ENCODE results near the gene PRR33. TPM values are rescaled to one million over a fixed set of nuclear protein-coding genes. Genes with fewer than 3 reads are reported as not detected.
A peak's percentile ranks its signal among the peaks of the same experiment; 100 is the strongest.
"Not testable (repeated sequence)": the region's sequence is repeated elsewhere in the genome, so short reads cannot be mapped to it uniquely, and the experiment has no call there.

PRR33 gene
- total RNA-seq, 4 donors from 2014 or later, result not detected

DNA sequence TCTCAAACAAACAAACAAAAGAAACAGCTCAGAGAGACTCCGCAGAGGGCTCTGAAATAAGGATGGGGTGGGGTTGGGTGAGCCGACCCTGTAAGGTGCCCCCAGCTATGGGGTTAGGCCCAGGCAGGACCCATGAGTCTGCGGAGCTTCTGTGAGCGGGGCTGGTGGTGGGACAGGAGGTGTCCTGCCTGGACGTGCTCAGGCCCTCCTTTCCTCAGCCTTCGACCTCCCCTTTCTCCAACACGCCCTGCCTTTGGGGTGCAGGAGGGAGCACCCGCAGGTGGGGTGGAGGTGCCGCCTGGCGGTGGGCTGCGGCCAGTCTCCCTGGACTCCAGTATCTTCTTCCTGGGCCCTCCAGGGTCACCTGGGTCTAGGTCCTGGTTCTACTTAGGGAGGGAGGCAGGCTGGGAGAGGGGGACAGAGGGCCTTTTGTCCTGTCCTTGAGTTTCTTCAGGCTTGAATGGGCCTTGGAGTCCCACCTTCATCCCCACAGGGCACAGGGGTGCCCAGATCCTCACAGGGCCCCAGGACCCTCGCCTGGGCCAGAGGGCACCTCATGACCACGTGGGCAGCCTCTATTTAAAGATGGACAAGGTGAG is 12.3 kb downstream of the PRR33 start:
- ATAC-seq, result no peak
- Histone ChIP-seq H3K4me3 (no peak overlapping the region), H3K4me1 (peaks cover 0 to 83% (median 56%) of the 10 kb centered on the region in 3 donors), H3K36me3 (peaks cover 0 to 4% of the 10 kb centered on the region in 2 donors), H3K27me3 (no peaks in the 10 kb centered on the region), H3K9me3 (no peaks in the 10 kb centered on the region), H3K27ac (peak overlapping the region in 3 of 4 donors; percentile 79 to 88 (median 81))
- 83% methylated on average over 2 of the region's 13 CpGs; no CpG with 5 or more reads in 1 of the 2 donors for WGBS, 2 donors (ENCODE audit: low coverage in 1 of 2)
- TF ChIP-seq, protein P1, sequence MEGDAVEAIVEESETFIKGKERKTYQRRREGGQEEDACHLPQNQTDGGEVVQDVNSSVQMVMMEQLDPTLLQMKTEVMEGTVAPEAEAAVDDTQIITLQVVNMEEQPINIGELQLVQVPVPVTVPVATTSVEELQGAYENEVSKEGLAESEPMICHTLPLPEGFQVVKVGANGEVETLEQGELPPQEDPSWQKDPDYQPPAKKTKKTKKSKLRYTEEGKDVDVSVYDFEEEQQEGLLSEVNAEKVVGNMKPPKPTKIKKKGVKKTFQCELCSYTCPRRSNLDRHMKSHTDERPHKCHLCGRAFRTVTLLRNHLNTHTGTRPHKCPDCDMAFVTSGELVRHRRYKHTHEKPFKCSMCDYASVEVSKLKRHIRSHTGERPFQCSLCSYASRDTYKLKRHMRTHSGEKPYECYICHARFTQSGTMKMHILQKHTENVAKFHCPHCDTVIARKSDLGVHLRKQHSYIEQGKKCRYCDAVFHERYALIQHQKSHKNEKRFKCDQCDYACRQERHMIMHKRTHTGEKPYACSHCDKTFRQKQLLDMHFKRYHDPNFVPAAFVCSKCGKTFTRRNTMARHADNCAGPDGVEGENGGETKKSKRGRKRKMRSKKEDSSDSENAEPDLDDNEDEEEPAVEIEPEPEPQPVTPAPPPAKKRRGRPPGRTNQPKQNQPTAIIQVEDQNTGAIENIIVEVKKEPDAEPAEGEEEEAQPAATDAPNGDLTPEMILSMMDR (IDR thresholded peaks at IDR 0.05), result no peak
- TF ChIP-seq EP300 (IDR thresholded peaks at IDR 0.05) (no peak), POLR2A (IDR thresholded peaks at IDR 0.05) (no peak), POLR2AphosphoS5 (IDR thresholded peaks at IDR 0.05) (no peak)

DNA sequence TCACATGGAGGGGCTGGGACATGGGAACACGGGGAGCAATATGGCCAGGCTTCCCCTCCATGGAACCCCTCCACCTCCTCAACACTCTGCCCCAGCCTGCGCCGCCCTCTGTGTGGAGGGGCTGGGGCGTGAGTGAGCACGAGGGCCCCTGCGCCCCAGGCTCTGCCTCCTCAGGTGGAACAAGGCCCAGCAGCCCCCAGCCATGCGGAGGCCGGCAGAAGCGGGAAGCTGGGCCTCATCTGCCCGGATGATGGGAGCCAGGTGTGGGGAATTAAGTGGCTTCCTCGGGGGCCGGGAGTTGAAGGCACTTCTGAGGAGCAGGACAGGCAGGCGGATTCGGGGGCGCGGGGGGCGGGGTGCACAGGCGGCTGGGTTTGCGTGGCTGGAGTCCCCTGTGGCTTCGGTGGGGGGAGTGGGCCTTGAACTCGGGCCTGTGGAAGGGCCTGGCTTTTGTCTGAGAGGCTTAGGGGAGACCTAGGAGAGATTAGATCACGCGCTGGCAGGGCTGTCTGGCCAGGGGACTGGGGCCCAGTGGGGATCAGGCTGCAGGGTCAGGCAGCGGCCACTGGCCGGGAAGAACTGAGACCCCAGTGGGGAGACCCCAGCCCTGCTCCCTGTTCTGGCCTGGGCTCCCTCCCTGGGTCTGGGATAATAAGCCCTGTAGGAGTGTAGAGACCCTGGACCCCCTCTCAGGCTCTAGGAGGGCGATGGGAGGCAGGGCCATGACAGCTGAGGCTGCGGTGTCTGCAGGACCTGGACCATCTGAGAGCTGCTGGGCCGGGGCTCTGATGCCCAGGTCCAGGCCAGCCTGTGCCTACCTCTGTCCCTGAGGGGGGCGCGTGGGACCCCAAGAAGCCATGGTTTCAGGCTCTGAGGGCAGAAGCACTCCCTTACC is 13.3 kb downstream of the PRR33 start:
- WGBS, 2 donors (ENCODE audit: low coverage in 1 of 2), result 45% methylated on average over 2 of the region's 30 CpGs; no CpG with 5 or more reads in 1 of the 2 donors
- TF ChIP-seq, protein P1 (IDR thresholded peaks at IDR 0.05), result no peak
- TF ChIP-seq POLR2A (IDR thresholded peaks at IDR 0.05), result no peak
- no peak for TF ChIP-seq EP300 (IDR thresholded peaks at IDR 0.05)
- no peak for TF ChIP-seq POLR2AphosphoS5 (IDR thresholded peaks at IDR 0.05)
- Histone ChIP-seq H3K4me1 (peaks cover 0 to 84% (median 56%) of the 10 kb centered on the region in 3 donors), H3K36me3 (no peaks in the 10 kb centered on the region), H3K4me3 (no peak overlapping the region), H3K9me3 (no peaks in the 10 kb centered on the region), H3K27ac (peak overlapping the region; percentile 3 to 88 (median 80)), H3K27me3 (no peaks in the 10 kb centered on the region)
- no peak for ATAC-seq

DNA sequence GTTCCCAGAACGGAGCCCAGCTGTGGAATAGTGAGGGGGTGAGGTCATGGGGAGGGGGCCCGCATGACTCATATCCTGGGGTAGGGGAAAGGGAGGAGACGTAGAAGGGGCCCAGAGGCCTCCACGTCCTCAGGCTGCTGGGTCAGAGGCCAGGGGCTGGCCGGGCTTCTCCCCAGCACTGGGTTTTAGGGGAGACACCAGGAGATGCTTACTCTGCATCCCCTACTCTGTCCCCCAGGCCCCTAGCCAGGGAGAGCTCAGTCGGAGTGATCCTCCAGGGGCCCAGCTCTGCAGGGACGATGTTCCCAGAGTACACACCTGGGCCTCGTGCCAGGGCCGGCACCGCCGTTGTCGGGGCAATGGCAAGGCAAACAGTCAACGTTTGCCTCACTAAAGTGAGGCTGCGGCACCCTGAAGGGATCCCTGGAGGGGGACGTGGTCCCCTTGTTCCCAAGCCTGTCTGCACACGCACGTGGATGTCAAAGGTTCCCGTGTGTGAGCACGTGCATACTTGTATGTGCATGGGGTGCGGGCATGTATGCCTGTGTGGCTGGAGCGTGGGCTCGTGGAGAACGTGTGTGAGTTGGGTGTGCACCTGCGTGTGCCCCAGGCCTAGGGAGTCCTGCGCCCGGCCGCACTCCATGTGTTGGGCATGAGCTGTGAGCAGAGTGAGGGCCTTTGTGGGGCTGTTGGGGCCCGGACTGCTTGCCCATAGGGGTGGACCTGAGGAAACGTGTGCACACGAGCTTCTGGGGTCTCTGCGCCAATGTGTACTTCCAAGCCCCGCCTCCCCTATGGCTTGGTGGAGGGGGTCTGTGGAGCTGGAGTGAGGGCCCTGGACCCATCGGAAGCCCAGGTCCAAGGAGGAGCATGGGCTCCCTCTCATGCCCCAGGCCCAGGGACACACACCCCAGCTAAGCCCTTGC is 14.2 kb downstream of the PRR33 start:
- Histone ChIP-seq H3K4me3 (no peak overlapping the region), H3K27ac (peak overlapping the region; percentile 3 to 88 (median 80)), H3K9me3 (no peaks in the 10 kb centered on the region), H3K27me3 (no peaks in the 10 kb centered on the region), H3K4me1 (peaks cover 0 to 83% (median 52%) of the 10 kb centered on the region in 3 donors), H3K36me3 (no peaks in the 10 kb centered on the region)
- ATAC-seq, result no peak
- no peak for TF ChIP-seq POLR2A (IDR thresholded peaks at IDR 0.05)
- WGBS, 2 donors (ENCODE audit: low coverage in 1 of 2), result 21% methylated on average over 17 of the region's 33 CpGs; no CpG with 5 or more reads in 1 of the 2 donors

DNA sequence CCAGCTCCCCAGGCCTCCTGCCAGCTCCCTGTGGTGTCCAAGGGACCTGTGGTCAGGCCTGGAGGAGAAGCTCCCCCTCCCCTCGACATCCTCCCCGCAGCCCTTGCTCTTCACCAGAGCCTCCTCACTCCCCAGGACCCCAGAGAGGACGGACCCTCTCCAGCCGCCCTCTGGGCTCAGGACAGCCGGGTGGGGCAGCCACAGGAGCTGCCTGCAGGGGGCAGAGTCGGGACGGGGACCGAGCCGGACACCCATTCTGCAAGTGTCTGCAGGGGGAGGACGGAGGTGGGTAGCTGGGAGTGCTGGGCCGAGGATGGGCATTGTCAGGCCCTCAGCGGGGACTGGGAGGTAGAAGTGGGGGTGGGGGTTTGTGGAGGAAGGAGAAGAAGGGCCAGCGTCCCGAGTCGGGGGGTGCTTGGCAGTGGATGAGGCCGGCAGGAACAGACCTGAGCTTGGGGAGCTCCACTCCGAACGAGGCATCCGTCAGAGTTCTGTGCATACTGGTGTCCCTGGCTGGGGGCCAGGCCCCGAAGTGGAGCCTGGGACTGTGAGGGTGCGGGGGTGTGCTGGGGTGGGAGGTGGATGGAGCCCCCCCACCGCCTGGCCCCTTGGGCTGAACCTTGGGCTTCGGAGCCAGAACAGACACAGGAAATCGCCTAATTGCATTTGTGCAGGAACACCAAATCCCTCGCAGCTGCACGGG is 15.2 kb downstream of the PRR33 start:
- peaks cover 0 to 81% (median 42%) of the 10 kb centered on the region in 3 donors for H3K4me1 ChIP-seq
- peak overlapping the region in 1 of 2 donors; percentile 27 for H3K4me3 ChIP-seq
- H3K27me3 ChIP-seq, result peaks cover 8% of the 10 kb centered on the region
- peak; percentile 14 for ATAC-seq
- 0 to 23% methylated on average over 2 to 8 of the region's 26 CpGs for WGBS, 2 donors (ENCODE audit: low coverage in 1 of 2)
- H3K27ac ChIP-seq, result peak overlapping the region in 3 of 4 donors; percentile 79 to 88 (median 81)
- TF ChIP-seq EP300 (IDR thresholded peaks at IDR 0.05) (no peak), POLR2A (IDR thresholded peaks at IDR 0.05) (no peak), POLR2AphosphoS5 (IDR thresholded peaks at IDR 0.05) (peak; percentile 71)
- TF ChIP-seq, protein P1 (IDR thresholded peaks at IDR 0.05), result peak in 3 of 4 experiments; percentile 44 to 74 (median 51)
- H3K36me3 ChIP-seq, result no peaks in the 10 kb centered on the region
- H3K9me3 ChIP-seq, result no peaks in the 10 kb centered on the region

DNA sequence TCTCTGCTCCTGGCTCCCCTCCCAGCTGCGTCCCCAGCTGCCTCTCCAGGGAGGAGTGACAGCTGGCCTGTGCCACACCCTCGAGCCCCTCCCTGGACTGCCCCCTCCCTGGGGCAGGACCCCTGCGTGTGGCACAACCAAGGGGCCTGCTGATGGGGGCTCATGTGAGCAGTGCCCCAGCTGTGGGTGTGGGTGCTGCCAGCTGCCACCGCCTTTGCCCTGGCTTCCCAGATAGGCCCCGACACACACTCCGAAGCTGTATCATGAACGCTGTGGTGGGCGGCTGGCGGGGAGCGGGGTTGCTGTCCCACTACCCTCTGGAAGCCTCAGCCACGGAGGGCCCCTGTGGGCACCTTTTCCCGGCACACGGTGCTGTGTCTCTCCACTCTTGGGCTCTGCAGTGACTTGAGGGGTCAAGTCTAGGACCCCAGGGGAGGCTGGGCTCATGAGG is 15.8 kb downstream of the PRR33 start:
- WGBS, 2 donors (ENCODE audit: low coverage in 1 of 2), result no CpG with 5 or more reads among the region's 13 CpGs
- Histone ChIP-seq H3K4me1 (peaks cover 0 to 81% (median 36%) of the 10 kb centered on the region in 3 donors), H3K4me3 (peak overlapping the region in 1 of 2 donors; percentile 27), H3K27me3 (peaks cover 15% of the 10 kb centered on the region), H3K27ac (peak overlapping the region in 3 of 4 donors; percentile 79 to 88 (median 81))
- ATAC-seq, H3K9me3 ChIP-seq, H3K36me3 ChIP-seq: not testable (repeated sequence)
